A673 (cell line): ENCODE measurements around the gene USP53.

Source experiments
- CTCF ChIP-seq: fragments of 300-800, 200-600 bp; sonication (generic); conservative IDR thresholded peaks from 2 replicates; pipeline ENCODE4 v1.5.1; 2017; ENCODE audit warnings: low read depth, mild to moderate bottlenecking, antibody characterized with exemption, low read length, moderate library complexity, mixed read lengths
- EZH2 ChIP-seq: fragments of 200-600 bp; sonication (generic); IDR thresholded peaks from 2 replicates; pipeline ENCODE4 v1.6.1; 2017; ENCODE audit warnings: borderline replicate concordance, low read depth, mild to moderate bottlenecking, mixed read lengths, antibody characterized with exemption, low read length; ENCODE audit not compliant: poor library complexity, severe bottlenecking

DNA sequence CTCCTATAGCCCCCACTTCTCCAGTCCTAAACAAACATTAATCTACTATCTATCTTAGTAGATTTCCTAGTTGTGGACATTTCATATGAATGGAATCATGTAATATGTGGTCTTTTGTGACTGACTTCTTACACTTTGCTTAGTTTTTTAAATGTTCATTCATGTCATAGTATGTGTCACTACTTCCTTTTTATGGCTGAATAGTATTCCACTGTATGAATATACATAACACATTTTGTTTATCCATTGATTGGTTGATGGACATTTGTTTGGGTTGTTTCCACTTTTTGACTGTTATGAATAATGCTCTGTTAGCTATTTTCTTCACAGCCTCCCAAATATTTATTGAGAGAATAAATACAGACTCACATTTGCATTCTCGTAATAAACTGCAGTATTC, 19.8 kb downstream of the USP53 start:
- TF ChIP-seq CTCF (no peak), EZH2 (no peak)
